WTC11 (cell line): ENCODE data around the gene NSF. TPM values are rescaled to one million over a fixed set of nuclear protein-coding genes. Genes with fewer than 3 reads are reported as not detected.

Experiments
- ATAC-seq: fragments of 200-7000 bp; cut with Tn5 transposase; 2 replicates; pipeline ENCODE4 v1.10.0; 2021; ENCODE audit warnings: mild to moderate bottlenecking, moderate library complexity
- CTCF ChIA-PET: fragments of 300-600 bp; sonication (Branson Sonifier 250); formaldehyde crosslinking; loops from one replicate; lab custom pipeline; 2021; ENCODE audit warnings: antibody characterized with exemption; lab: Charles Lee
- POLR2A ChIA-PET: fragments of 350-600 bp; sonication (Branson Sonifier 250); formaldehyde crosslinking; loops from one replicate; lab custom pipeline; 2021; ENCODE audit warnings: antibody characterized with exemption; lab: Charles Lee
- DNase-seq: peaks from one replicate; pipeline ENCODE4 v3.0.0; 2021; ENCODE audit warnings: low spot score
- H3K27ac Mint-ChIP-seq: 2 replicates; pipeline ENCODE4 v1.8.0; 2021; ENCODE audit warnings: mixed read lengths
- H3K27me3 Mint-ChIP-seq: 2 replicates; pipeline ENCODE4 v1.8.0; 2021; ENCODE audit warnings: low read depth, mild to moderate bottlenecking, moderate library complexity, mixed read lengths
- H3K36me3 Mint-ChIP-seq: 2 replicates; pipeline ENCODE4 v1.8.0; 2021; ENCODE audit warnings: mixed read lengths
- H3K4me1 Mint-ChIP-seq: 2 replicates; pipeline ENCODE4 v1.8.0; 2022; ENCODE audit warnings: mixed read lengths
- H3K4me3 Mint-ChIP-seq: 2 replicates; pipeline ENCODE4 v1.8.0; 2021; ENCODE audit warnings: mild to moderate bottlenecking, moderate library complexity, mixed read lengths
- H3K9me3 Mint-ChIP-seq: 2 replicates; pipeline ENCODE4 v1.8.0; 2021; ENCODE audit warnings: mixed read lengths
- ESRRA ChIP-seq: sonication (generic); formaldehyde crosslinking; IDR thresholded peaks from 2 replicates; pipeline ENCODE4 v1.8.1; 2022; ENCODE audit warnings: mild to moderate bottlenecking, missing genetic modification reagents, borderline replicate concordance
- GRHL2 ChIP-seq: fragments of 250-450 bp; sonication (Bioruptor Pico); IDR thresholded peaks from 2 replicates; pipeline ENCODE4 v1.8.0; 2022; ENCODE audit warnings: mild to moderate bottlenecking, moderate library complexity; ENCODE audit not compliant: insufficient replicate concordance, severe bottlenecking
- NR2C2 ChIP-seq: sonication (generic); formaldehyde crosslinking; IDR thresholded peaks from 2 replicates; pipeline ENCODE4 v1.8.0; 2022; ENCODE audit warnings: mild to moderate bottlenecking, missing genetic modification reagents
- NR3C1 ChIP-seq: sonication (generic); formaldehyde crosslinking; conservative IDR thresholded peaks from 2 replicates; pipeline ENCODE4 v1.8.1; 2023; ENCODE audit warnings: low read depth, mild to moderate bottlenecking, missing genetic modification reagents
- PRRX2 ChIP-seq: fragments of 250-450 bp; sonication (Bioruptor Pico); IDR thresholded peaks from 2 replicates; pipeline ENCODE4 v1.8.0; 2021; ENCODE audit warnings: mild to moderate bottlenecking
- TCF7 ChIP-seq: sonication (generic); formaldehyde crosslinking; IDR thresholded peaks from 2 replicates; pipeline ENCODE4 v1.8.0; 2022; ENCODE audit warnings: mild to moderate bottlenecking, low read depth, missing genetic modification reagents, moderate library complexity
- ZNF121 ChIP-seq: sonication (generic); formaldehyde crosslinking; IDR thresholded peaks from 2 replicates; pipeline ENCODE4 v1.8.0; 2023; ENCODE audit warnings: missing genetic modification reagents
- ZNF219 ChIP-seq: sonication (generic); formaldehyde crosslinking; IDR thresholded peaks from 2 replicates; pipeline ENCODE4 v1.8.0; 2023; ENCODE audit warnings: missing genetic modification reagents, mild to moderate bottlenecking, borderline replicate concordance
- ZNF232 ChIP-seq: sonication (generic); formaldehyde crosslinking; IDR thresholded peaks from 2 replicates; pipeline ENCODE4 v1.8.0; 2022; ENCODE audit warnings: mild to moderate bottlenecking, missing genetic modification reagents
- ZNF263 ChIP-seq: sonication (generic); formaldehyde crosslinking; IDR thresholded peaks from 2 replicates; pipeline ENCODE4 v1.8.1; 2022; ENCODE audit warnings: low read depth, mild to moderate bottlenecking, moderate library complexity, missing genetic modification reagents
- ZNF416 ChIP-seq: fragments of 250-450 bp; sonication (Bioruptor Pico); IDR thresholded peaks from 2 replicates; pipeline ENCODE4 v1.9.0; 2021; ENCODE audit warnings: mild to moderate bottlenecking, inconsistent platforms
- total RNA-seq: library from RNA; stranded (reverse); gene quantifications from 3 replicates; pipeline ENCODE4 v1.2.3, GENCODE V29; 2021
- TF ChIP-seq, protein P1 (sequence below): sonication (generic); formaldehyde crosslinking; IDR thresholded peaks from 2 replicates; pipeline ENCODE4 v1.8.1; 2022; ENCODE audit warnings: mild to moderate bottlenecking, moderate library complexity, missing genetic modification reagents
- TF ChIP-seq, protein P2 (sequence below): sonication (generic); formaldehyde crosslinking; IDR thresholded peaks from 2 replicates; pipeline ENCODE4 v1.8.0; 2022; ENCODE audit warnings: mild to moderate bottlenecking, missing genetic modification reagents
- TF ChIP-seq, protein P3 (sequence below): sonication (generic); formaldehyde crosslinking; IDR thresholded peaks from 2 replicates; pipeline ENCODE4 v1.8.1; 2023; ENCODE audit warnings: mild to moderate bottlenecking, missing genetic modification reagents, moderate library complexity
- TF ChIP-seq, protein P4 (sequence below): sonication (generic); formaldehyde crosslinking; conservative IDR thresholded peaks from 2 replicates; pipeline ENCODE4 v1.8.1; 2022; ENCODE audit warnings: mild to moderate bottlenecking, missing genetic modification reagents
- TF ChIP-seq, protein P5 (sequence below): sonication (generic); formaldehyde crosslinking; IDR thresholded peaks from 2 replicates; pipeline ENCODE4 v1.8.0; 2022; ENCODE audit warnings: mild to moderate bottlenecking, missing genetic modification reagents
- TF ChIP-seq, protein P6 (sequence below): fragments of 250-450 bp; sonication (Bioruptor Pico); conservative IDR thresholded peaks from 2 replicates; pipeline ENCODE4 v1.9.0; 2021; ENCODE audit warnings: mild to moderate bottlenecking
- TF ChIP-seq, protein P7 (sequence below): sonication (generic); formaldehyde crosslinking; IDR thresholded peaks from 2 replicates; pipeline ENCODE4 v1.8.0; 2022; ENCODE audit warnings: mild to moderate bottlenecking, missing genetic modification reagents

Gene NSF
- total RNA-seq, 1 experiment from 2014 or later = 23.0 TPM

DNA sequence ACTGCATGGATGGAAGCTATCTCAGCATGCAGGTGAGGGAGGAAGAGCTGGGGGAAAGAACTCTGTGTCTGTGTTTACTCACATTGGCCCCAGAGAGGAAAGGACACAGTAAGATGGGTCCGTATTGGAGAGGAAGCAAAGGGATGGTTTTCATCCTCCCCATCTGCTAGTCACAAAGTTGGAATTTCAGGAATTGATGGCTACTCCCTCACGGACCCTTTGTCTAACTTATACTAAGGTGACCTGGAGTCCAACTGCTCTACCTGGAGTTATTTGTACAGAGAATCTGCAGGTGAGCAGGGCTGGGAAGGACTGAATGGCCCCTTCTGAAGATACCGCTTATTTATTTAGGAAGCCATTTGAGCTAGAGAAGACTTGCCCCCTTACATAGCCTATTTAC lies 172.9 kb downstream of the NSF start:
- H3K4me3 Mint-ChIP-seq = no peak overlapping the region
- ChIA-PET CTCF (interaction anchor here (0.5 to 1.2 kb wide), 2 partner anchors 72 to 100 kb away, joined by 3 to 4 read pairs; no protein-coding TSS in a partner anchor), POLR2A (no interaction called here)
- no peak for ATAC-seq
- DNase-seq = no peak
- TF ChIP-seq, protein P1, sequence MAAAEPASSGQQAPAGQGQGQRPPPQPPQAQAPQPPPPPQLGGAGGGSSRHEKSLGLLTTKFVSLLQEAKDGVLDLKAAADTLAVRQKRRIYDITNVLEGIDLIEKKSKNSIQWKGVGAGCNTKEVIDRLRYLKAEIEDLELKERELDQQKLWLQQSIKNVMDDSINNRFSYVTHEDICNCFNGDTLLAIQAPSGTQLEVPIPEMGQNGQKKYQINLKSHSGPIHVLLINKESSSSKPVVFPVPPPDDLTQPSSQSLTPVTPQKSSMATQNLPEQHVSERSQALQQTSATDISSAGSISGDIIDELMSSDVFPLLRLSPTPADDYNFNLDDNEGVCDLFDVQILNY (CRISPR knock-in tag) = no peak
- TF ChIP-seq, protein P2, sequence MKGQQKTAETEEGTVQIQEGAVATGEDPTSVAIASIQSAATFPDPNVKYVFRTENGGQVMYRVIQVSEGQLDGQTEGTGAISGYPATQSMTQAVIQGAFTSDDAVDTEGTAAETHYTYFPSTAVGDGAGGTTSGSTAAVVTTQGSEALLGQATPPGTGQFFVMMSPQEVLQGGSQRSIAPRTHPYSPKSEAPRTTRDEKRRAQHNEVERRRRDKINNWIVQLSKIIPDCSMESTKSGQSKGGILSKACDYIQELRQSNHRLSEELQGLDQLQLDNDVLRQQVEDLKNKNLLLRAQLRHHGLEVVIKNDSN (CRISPR knock-in tag) = no peak
- no peak for TF ChIP-seq ZNF232
- TF ChIP-seq ZNF121 (CRISPR knock-in tag) = no peak
- TF ChIP-seq ZNF416 = no peak
- TF ChIP-seq, protein P3, sequence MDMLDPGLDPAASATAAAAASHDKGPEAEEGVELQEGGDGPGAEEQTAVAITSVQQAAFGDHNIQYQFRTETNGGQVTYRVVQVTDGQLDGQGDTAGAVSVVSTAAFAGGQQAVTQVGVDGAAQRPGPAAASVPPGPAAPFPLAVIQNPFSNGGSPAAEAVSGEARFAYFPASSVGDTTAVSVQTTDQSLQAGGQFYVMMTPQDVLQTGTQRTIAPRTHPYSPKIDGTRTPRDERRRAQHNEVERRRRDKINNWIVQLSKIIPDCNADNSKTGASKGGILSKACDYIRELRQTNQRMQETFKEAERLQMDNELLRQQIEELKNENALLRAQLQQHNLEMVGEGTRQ (CRISPR knock-in tag) = no peak
- no peak for TF ChIP-seq ZNF219 (CRISPR knock-in tag)
- TF ChIP-seq, protein P4, sequence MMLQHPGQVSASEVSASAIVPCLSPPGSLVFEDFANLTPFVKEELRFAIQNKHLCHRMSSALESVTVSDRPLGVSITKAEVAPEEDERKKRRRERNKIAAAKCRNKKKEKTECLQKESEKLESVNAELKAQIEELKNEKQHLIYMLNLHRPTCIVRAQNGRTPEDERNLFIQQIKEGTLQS (CRISPR knock-in tag) = no peak
- TF ChIP-seq, protein P5, sequence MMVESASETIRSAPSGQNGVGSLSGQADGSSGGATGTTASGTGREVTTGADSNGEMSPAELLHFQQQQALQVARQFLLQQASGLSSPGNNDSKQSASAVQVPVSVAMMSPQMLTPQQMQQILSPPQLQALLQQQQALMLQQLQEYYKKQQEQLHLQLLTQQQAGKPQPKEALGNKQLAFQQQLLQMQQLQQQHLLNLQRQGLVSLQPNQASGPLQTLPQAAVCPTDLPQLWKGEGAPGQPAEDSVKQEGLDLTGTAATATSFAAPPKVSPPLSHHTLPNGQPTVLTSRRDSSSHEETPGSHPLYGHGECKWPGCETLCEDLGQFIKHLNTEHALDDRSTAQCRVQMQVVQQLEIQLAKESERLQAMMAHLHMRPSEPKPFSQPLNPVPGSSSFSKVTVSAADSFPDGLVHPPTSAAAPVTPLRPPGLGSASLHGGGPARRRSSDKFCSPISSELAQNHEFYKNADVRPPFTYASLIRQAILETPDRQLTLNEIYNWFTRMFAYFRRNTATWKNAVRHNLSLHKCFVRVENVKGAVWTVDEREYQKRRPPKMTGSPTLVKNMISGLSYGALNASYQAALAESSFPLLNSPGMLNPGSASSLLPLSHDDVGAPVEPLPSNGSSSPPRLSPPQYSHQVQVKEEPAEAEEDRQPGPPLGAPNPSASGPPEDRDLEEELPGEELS (CRISPR knock-in tag) = no peak
- no peak for TF ChIP-seq ESRRA
- TF ChIP-seq, protein P6, sequence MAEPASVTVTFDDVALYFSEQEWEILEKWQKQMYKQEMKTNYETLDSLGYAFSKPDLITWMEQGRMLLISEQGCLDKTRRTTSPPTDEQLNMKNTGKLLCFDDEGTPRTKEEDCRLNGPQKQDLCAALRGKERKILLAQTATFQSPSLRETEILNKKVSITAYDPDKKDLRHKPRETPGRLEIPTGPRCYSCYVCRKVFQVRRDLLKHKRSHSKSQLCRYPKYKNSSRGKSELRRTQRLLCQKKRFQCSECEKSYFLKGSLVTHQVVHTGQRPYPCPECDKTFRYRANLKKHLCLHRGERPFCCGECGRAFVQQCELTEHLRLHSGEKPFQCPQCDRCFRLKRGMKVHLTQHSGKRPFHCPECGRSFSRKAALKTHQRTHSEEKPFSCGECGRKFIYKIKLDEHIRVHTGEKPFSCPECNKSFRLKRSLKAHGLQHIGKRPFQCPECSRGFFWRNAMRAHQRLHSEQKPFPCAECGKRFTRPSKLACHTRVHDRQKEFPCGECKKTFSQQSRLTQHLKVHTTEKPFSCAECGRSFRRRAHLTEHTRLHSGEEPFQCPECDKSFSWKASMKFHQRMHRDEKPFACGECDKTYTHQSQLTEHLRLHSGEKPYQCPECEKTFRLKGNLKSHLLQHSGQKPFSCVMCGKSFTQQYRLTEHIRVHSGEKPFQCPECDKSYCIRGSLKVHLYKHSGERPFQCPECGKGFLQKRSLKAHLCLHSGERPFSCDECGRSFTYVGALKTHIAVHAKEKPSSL (CRISPR knock-in tag) = no peak
- no peak for TF ChIP-seq PRRX2 (CRISPR knock-in tag)
- no peak for TF ChIP-seq ZNF263 (CRISPR knock-in tag)
- no peak for TF ChIP-seq NR3C1 (CRISPR knock-in tag)
- TF ChIP-seq, protein P7, sequence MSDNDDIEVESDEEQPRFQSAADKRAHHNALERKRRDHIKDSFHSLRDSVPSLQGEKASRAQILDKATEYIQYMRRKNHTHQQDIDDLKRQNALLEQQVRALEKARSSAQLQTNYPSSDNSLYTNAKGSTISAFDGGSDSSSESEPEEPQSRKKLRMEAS (CRISPR knock-in tag) = no peak
- no peak for TF ChIP-seq NR2C2 (CRISPR knock-in tag)
- TF ChIP-seq TCF7 (CRISPR knock-in tag) = no peak
- TF ChIP-seq GRHL2 (CRISPR knock-in tag) = no peak
- H3K36me3 Mint-ChIP-seq = peaks cover 19% of the 10 kb centered on the region; the same call in 1 of the 2 replicates
- peaks cover 16% of the 10 kb centered on the region for H3K27me3 Mint-ChIP-seq
- H3K4me1 Mint-ChIP-seq = peaks cover 25% of the 10 kb centered on the region
- no peak overlapping the region; the same call in 1 of the 2 replicates for H3K27ac Mint-ChIP-seq
- H3K9me3 Mint-ChIP-seq = no peaks in the 10 kb centered on the region
